GM21825 (cell line): ENCODE measurements around the gene ANAPC10.
A peak's percentile ranks its signal among the peaks of the same experiment; 100 is the strongest.
"Not testable (repeated sequence)": the region's sequence is repeated elsewhere in the genome, so short reads cannot be mapped to it uniquely, and the experiment has no call there.

ENCODE experiments used
- ATAC-seq: cut with Tn5 transposase; IDR thresholded peaks from one replicate; pipeline ENCODE4 v1.9.1; 2021; ENCODE audit warnings: mild to moderate bottlenecking, moderate library complexity; ENCODE audit not compliant: unreplicated experiment

Gene ANAPC10, protein sequence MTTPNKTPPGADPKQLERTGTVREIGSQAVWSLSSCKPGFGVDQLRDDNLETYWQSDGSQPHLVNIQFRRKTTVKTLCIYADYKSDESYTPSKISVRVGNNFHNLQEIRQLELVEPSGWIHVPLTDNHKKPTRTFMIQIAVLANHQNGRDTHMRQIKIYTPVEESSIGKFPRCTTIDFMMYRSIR

DNA sequence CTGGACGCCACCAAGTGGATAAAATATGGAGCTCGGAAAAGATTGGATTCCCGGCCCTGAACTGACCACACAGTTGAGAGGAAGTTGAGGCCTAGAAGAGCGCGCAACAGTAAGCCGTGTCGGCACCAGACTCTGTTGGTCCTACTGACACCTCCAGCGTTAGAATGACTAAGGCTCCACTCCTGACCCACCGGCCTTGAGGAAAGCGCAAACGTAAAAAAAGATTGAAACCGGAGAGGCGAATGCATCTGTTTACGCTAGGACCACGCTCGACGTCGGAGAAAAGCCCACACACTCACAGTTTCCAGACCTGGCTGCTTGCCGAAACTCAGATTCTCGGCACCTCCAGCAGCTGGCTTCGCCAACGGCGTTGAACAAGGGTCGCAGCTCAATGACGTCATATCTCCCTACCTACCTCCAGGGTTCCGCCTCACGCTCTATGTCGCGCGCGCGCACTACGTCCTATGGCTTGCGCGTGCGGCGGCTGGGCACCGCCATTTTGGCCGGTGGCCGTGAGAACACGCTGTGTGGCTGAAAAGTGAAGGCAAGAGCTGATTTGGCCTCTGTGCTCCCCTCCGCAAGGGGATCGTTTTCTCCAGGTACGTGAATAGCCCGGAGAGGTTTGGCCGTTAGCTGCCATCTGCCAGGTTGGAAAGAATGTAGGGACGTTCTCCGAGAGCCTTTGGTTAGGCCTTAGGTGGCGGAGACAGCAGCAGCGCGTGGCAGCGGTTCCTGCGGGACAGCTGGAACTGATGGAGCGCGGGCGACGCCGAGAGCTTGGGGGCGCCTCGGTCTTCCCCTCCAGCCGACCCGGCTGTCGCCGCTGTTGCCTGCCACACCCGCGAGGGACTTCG lies at the start of gene ANAPC10, which contains the start of gene ABCE1:
ANAPC10 (minus strand) TSS at position 376 of the 854 bp plus-strand sequence. CDS start 2,097 bp downstream, outside the sequence.
ABCE1 (plus strand) TSS at position 491 of the 854 bp plus-strand sequence. CDS start 6,102 bp downstream, outside the sequence.
- peak; percentile 78 for ATAC-seq

DNA sequence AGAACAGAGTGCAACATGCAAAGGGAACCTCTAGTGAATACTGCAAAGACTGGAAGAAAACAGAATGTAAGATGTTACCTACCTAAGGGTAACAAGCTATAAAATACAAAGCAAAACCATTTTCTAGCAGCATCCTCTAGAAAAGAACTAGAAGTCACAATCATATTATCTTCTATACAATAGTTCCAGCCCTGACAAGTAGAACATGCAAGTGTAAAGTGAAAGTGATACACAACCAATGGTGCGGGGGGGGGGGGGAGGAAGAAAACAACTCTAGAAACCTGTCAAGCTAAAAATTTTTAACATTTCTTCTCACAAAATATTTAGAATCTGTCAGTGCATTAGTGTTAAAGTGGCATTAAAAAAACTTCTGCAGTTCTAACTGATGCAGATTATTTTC lies 38.2 kb upstream of the ANAPC10 start:
- not testable (repeated sequence) for ATAC-seq

DNA sequence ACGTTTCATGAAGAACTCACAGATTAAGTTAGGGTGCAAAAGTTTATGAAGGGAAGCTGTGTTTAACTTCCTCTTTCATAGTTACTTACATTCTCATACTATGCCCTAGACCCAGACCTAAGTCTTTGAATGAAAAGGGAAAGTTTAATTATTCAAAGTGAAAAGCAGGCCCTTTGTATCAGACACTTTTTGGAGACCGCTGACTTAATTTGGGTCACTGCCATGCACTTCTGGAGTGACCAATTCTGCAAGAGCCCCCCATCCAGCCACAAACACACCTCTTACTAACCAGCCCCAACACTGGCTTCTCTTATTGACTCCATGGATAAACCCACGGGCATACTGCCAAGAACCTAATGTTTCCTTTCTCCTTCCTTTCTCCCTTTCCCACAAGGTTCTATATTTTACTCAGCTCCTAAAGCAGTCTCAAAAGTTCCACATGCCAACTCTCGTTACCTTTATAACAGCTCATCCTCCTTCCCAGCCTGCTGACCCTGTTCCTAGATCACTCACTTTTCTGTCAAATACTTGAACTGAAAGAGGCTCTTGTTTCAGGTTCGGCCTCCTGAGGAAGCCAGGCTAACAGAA lies 34.6 kb upstream of the ANAPC10 start:
- ATAC-seq = peak; percentile 77

DNA sequence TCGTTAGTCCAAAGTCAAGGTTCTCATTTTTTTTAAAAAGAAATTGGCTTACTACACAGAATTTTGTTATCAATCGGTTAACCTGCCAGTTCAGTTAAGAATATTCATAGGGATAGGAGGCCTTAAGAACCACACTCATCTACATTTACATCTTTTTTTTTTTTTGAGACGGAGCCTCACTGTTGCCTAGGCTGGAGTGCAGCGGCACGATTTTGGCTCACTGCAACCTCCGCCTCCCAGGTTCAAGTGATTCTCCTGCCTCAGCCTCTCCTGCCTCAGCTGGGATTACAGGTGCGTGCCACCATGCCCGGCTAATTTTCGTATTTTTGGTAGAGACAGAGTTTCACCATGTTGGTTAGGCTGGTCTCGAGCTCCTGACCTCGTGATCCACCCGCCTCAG lies 33.9 kb upstream of the ANAPC10 start:
- ATAC-seq = no peak

DNA sequence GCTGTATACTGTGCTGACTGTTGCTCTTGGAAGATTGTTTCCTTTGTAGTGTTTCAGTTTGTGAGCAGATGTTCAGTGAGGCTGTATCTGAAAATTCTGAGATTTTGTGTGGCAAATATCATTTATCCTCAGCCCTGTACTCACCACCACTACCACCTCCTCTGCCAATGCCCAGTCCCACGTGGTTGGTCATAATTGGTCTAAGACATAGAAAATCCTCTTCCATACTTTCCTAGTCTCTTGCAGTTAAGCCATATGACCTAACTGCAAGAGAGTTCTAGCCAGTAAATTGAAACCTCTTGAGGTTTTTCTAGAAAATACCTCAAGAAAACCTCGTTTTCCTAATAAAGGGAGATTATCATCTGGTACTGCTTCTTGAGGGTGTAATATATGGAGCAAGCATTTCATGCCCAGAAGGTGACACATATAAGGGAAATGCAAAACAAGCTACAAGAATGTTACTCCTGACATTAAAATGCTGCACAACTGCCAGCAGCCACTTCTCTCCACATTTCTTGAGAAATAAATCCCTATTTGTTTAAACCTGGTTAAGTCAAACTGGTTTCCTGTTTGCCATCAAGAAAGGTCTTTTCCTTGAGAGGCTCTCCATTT lies 32.9 kb upstream of the ANAPC10 start:
- no peak for ATAC-seq

DNA sequence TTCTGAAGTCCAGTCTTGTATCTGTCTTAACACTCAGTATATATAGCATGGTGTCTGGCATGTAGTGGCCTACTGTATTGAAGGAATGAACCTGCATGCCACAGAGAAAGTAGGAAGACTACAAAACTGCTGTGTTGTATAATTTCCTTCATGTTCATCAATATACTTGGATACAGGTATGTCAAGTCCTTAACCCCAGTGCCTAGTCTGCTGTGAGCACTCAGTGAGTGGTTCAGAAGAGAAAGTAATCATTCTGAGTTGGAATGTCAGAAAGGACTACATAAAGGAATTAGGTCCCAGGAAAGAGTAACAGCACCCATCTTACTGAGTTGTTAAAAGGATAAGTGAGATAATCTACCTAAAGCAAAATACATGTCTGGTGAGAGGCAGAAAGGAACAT lies 32.1 kb upstream of the ANAPC10 start:
- ATAC-seq = no peak

DNA sequence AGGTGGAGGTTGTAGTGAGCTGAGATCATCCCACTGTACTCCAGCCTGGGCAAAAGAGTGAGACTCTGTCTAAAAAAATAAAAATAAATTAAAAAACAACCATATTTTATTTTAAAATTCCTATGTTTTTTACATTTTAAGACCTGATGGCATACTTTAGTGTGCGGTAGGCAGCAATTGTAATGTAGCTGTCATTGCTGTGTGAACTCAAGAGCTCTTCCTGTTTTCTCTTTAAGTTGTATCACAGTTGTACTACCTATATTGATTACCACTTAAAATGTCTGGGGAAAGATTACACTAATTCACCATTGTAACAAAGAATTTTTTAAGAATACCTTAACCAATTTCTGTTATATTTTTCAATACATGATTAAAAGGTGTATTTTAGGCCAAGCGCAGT lies 27.4 kb upstream of the ANAPC10 start:
- ATAC-seq = no peak

DNA sequence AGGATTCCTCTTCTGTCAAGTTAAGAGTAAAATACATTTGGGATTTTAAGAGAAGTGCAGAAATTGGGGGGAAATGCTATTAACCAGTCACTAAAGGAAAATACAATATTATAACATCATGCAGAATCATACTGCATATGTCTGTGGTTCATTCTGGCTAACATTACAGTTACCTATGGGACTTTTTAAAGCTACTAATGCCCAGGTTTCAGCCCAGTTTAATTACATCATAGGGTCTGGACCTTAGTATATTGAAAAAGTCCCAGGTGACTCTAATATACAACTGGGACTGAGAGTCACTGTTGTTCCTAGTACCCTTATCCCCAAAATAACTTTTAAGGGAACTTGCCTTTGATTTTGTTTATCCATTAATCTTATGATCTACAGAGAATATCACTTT lies 10.1 kb upstream of the ANAPC10 start:
- ATAC-seq = no peak

DNA sequence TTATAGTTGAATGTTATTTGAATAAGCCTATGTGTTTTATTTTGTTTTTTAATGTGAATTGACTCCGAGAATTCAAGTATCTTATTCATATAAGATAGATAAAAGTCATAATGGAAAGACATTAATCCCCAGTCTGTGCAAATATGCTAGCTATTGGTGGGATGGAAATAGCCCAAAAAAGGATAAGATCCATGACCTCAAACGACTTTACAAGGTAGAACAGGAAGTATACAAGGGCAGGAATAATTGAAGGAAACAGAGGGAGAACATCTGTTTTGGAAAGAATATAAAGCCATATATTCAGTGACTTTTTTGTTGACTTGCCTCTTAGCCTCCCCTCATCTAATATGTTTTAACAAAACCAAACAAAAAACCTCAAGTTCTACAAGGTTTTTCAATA lies 9.1 kb upstream of the ANAPC10 start:
- no peak for ATAC-seq

DNA sequence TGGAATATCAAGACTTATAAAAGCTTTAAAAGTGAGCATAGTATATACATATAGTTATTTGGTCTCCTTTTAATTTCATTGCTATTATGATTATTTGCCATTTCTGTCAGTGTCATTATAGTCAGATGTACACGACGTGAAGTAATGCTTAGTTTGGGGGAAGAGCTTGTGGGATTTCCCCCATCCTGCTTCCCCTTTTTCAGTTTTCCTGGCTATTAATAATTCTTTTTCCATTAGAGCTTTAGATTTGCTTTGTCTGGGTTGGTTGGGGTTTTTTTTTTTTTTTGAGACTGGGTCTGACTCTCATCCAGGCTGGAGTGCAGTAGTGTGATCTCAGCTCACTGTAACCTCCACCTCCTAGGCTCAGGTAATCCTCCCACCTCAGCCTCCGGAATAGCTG lies 5.5 kb upstream of the ANAPC10 start:
- ATAC-seq = no peak

DNA sequence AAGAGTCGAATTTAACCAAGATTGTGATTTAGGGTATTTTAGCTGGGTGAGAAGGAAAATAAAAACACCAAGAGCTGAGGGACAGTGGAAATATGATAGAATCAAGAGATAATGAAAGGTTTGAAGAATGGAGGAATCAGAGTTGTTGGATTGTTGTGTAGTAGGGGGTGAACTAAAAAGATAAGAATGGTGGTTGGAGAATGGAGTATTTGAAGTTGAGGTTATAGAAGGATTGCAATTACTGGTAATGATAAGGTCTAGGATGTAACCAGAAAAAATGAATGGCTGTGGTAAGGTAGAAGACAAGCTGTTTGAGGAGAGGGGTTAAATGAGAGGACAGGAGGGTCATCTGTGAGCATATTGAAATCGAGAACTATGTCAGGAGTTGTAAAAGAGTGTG lies 4.6 kb upstream of the ANAPC10 start:
- no peak for ATAC-seq

DNA sequence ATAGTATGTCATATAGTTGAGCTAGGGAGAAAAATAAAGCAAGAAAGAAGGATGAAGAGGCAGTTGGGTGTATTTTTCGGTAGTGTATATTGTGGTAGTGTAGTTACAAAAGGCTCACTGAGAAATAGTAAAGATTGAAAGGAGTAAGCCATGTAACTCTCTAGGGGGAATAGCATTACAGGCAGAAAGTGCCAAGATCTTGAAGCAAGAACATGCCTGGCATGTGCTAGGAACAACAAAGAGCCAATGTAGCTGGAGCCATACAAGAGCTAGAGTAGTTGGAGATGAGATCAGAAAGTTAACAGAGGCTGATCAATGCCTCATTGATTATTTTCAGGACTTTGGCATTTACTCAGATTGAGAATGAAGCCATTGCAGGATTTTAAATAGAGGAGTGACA lies 3.1 kb upstream of the ANAPC10 start:
- no peak for ATAC-seq

DNA sequence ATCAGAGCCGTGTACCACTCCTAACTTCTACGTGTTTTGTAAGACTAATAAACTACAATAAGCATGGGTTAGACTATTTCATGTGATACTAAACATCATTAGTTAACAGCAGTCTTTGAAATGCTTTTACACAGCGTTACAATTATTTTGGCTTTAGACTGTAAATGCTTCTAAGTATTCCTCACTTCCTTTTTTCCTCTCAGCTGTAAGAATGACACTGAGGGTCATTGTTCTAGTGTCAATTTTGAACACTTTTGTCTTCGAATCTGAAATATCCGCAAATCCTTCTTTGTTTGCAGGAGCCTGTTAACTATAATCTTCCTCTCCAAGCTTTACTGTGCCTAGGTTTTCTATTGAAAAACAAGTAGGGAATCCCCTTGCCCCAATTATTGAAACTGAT lies 1.7 kb upstream of the ANAPC10 start:
- ATAC-seq = no peak

DNA sequence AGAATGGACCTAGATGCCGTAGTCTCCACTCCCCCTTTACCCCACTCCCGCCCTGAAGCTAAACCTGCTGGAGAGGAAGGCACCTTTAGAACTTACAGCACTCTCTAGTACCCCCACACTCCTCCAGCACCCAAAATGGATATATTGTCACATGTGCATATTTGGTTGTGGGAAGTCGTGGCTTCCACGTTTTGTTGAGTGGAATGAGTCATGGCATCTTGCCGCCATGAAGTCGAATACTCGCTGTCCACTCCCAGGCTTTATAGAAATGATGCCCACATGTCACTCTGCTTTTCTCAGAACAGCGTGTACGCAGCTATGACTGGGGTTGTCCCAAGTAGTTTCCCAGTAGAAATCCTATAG lies 660 bp upstream of the ANAPC10 start:
- ATAC-seq = peak; percentile 13

DNA sequence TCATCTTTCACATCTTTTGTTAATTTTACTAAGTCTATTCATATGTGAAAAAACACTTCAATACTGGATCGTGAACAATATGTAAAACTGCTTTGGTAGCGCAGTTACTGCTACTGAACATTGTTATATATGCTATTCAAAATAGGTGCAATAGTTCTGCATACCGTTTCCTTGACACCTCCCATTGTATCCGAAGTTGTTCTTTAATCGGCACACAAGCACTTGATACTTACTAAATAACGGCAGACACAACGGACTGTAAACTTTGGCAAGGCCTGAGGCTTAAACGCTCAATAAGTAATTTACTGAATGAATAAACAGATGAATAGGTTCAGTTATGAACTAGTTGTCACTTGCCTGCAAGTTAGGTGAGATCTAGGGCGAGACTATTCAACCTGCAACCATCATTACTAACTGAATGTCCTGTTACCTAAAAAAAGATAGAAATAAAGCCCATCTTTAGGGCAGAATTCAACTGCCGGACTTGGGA lies 620 bp downstream of the ANAPC10 start:
- ATAC-seq = peak; percentile 2

DNA sequence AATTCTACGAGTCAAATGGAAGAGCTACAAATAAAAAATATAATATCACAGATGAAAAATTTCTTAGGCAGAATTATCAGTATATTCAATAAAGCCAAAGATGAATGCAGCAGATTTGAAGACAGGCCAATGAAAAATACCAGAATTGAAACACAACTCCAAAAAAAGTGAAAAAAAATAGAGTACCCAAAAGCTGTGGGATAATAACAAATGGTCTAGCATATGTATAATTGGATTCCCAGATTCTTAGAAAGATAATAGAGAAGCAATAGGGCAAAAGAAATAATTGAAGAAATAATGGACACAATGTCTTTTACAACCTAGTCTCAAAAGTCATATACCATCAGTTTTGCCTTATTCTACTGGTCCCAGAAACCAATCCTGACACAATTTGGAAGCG lies 4.4 kb downstream of the ANAPC10 start:
- ATAC-seq = no peak

DNA sequence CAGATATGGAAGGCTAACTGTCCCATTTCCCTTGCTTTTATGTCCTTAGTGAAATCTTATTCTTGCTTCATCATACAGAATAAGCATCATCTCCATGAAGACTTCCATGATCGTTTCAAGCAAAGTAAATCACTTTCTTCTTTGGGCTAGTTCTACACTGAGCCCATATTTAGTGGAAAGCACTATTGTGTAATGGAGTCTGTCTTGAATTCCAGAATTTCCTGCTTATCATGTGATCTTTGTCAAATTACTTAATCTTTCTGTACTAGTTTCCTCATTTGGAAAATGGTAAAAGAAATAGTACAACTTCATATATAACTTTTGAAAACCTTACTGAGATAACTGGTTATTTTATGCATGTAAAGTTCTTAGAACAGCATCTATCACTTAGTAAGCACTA lies 7.6 kb downstream of the ANAPC10 start:
- no peak for ATAC-seq

DNA sequence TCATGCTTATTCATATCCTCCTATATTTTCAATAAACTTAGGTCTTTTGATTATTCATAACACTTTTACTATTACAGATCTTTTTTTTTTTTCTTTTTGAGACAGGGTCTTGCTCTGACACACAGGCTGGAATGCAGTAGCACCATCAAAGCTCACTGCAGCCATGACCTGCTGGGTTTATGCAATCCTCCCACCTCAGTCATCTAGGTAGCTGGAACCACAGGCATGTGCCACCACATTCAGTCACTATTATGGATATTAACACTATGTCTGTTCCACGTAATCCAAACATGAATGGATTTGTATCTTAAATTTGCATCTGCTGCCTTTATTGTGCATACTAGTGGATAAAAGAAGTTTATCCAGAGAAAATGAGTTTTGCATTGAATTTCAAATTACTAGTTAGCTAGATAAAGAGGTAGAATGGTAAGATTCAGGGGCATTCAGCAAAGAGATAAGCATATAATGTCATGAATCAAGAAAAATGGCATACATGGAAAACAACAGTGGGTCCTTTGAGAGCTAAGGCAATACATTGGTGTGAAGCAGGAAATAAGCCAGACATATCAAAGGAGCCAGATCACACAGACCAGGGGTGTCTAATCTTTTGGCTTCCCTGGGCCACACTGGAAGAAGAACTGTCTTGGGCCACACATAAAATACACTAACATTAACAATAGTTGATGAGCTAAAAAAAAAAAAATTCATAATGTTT lies 13.9 kb downstream of the ANAPC10 start:
- no peak for ATAC-seq

DNA sequence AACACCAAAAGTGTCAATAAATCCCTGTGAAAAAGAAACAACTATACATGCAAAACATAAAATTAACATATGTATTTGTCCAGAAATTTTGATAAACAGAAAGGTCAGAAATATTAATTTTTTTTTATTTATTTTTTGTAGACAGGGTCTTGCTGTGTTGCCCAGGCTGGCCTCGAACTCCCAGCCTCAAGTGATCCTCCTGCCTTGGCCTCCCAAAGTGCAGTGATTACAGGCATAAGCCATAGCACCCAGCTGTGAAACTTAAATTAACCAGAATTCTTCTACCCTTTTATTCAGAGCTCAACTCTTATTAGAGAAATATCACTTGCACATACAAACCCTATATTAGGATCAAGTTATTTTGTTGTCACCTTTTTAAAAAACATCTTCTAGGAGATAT lies 16.2 kb downstream of the ANAPC10 start:
- no peak for ATAC-seq

DNA sequence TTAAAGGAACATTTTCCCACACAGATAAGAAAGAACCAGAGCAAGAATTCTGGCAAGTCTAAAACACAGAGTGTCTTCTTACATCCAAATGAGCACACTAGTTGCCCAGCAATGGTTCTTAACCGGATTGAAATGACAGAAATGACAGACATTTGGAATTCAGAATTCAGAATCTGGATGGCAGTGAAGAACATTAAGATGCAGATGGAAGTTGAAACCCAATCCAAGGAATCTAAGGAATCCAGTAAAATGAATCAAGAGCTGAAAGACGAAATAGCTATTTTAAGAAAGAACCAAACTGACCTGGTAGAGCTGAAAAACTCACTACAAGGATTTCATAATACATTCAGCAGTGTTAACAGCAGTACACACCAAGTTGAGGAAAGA lies 21.5 kb downstream of the ANAPC10 start:
- ATAC-seq = no peak
